Endometrial microvascular endothelial cells (primary cell): ENCODE results near the gene TRPC6. TPM values are rescaled to one million over a fixed set of nuclear protein-coding genes. Genes with fewer than 3 reads are reported as not detected.
"Not testable (repeated sequence)": the region's sequence is repeated elsewhere in the genome, so short reads cannot be mapped to it uniquely, and the experiment has no call there.

Experiments used
- in situ Hi-C: cut with HindIII; loops from 2 replicates; pipeline ENCODE4 v1.10.0; 2017; ENCODE audit warnings: low sequenced_read_pairs, low pct_unique_long_range_greater_than_20kb; ENCODE audit errors: inconsistent ontology term
- total RNA-seq: library from RNA; depleted of rRNA; stranded (reverse); fragments of >200 nt; gene quantifications from one replicate; pipeline ENCODE4 v1.2.3, GENCODE V29; 2015; ENCODE audit errors: inconsistent ontology term

Gene TRPC6
- total RNA-seq, 1 donor from 2014 or later = not detected

DNA sequence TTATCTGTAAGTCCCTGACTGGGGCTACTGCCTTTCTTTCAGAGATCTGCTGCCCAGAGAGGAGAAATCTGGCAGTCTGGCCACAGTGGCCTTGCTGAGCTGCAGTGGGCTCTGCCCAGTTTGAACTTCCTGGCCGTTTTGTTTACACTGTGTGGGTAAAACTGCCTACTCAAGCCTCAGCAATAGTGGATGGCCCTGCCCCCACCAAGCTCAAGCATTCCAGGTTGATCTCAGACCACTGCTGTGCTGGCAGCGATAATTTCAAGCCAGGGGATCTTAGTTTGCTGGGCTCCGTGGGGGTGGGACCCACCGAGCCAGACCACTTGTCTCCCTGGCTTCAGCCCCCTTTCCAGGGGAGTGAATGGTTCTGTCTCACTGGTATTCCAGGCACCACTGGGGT is 117.5 kb downstream of the TRPC6 start:
- in situ Hi-C loops = no loop called here

- in situ Hi-C loops = not testable (repeated sequence)
Measured at GRCh38 chr11:101464388-101464787, 119.4 kb downstream of the TRPC6 start.

DNA sequence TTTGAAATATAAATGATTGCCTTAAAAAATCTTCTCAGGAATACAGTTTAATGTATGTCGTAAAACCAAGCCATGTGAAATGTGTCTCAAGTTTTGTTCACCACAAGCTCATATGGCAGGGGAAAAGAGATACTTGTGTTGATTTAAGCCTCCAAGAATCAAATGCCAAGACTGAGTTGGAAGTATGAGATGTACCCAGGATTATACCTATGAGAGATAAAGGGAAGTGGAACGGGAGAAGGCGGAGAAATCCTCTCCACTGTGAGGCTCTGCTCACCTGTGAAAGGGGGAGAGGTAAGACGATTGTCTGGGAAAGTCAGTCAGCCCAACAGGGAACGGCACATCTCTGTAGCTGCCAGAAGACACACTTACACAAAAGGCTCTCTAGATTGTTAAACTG is 124.8 kb downstream of the TRPC6 start:
- in situ Hi-C loops = no loop called here

DNA sequence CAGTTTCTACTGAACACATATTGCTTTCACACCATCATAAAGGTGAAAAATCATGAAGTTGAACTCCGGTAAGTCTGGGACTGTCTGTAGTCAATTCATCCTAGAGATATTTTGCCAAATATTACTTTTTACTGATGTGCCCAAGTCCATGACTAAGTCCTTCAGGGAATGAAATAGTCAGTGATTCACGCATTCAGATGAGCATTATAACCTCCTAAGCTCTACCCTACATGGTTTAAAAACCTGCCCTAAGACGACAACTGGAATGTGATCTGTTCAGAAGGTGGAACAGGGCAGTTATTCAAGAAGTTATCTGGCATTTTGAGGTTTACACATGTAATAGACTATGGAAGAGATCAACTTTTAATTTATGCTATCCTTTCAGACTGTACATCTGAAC is 125.6 kb downstream of the TRPC6 start:
- in situ Hi-C loops = no loop called here

DNA sequence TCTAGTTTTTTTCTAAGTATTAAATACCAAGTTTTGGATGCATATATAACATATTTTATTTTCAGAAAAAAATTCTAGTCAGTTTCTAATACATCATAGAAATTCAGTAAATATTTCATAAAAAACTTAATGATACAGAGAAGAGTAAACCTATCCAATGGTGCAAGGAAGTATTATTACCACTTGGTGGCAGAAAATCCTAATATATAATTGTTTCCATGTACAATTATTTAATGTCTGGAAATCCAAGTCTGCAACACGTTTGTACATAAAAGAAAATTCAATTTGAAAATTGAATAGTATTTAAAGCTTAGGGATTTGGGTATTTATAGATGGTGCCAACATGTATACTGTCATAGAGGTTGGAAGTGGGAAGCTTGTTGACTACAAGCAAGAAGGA is 127.0 kb downstream of the TRPC6 start:
- in situ Hi-C loops = no loop called here

DNA sequence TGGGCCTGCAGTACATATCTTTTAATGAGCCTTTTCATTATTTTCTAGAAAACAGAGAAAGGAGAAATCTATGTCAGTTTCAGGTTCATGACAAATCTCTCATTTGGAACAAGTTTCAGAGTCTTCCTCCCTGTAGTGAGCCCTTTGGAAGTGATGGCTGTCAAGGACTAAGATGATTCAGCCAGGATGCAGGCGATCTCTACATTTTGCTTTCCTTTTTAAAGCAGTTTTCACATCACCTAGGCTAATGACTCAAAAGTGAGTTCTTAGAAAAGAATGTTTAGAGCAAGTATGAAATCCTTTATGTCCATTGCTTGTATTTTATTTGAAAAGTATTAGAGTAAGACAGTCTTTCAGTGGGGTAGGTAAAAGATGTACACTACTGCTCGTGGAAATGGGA is 130.1 kb downstream of the TRPC6 start:
- in situ Hi-C loops = no loop called here

GRCh38 chr11:101448881-101449442 is 134.8 kb downstream of the TRPC6 start:
- in situ Hi-C loops = no loop called here

DNA sequence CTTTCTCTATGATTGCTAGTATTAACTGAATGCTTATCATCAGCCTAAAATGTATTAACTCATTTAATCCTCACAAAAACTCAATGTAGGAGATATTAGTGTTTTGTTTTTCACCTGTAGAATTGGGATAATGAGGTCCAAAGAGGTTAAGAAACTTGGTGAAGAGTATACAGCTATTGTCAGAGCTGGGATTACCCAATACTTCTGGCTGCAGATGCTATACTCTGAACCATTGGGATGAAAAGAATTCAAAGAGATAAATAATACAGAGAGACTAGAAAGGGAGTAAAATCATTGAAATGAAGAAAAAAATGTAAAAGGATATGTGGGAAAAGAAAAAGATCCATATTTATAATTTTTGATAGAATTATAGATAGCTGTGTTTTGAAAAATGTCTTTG is 137.1 kb downstream of the TRPC6 start:
- in situ Hi-C loops = no loop called here

DNA sequence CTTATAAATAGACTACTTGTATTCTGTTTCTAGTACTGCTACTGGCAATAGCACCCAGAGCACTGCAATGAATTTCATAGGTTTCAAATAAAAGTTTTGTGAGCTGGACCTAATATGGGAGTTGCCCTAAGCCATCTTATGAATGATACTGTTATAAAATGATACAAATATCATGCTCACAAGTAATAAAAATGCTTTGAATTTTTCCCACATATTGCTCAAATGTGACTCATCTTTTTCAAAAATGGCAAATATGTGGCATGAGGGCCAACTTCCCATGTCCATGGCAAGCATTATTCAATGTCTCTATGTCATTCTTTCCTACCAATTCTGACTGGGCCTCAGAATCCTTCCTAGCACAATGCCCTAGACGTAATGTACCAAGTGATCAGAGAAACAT is 137.6 kb downstream of the TRPC6 start:
- in situ Hi-C loops = no loop called here

DNA sequence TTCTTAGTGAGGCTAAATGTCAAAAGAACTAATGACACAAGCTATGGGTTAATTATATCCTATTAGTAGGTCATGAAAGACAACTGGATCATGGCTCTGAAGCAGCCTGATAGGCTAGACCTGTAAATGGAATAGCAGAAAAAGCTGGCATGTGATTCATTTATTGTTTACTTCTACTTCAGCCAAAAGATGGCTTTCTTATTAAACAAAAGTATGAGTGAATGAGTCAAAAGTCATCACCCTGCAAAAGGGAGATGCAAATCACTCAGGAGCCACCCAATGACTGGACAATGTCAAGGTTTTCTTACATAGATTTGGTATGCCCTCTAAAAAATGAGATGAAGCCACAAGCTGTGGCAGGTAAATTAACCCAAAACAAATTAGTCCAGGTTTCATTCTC is 138.0 kb downstream of the TRPC6 start:
- in situ Hi-C loops = no loop called here

- in situ Hi-C loops = no loop called here
Measured at GRCh38 chr11:101444851-101445250, 139.0 kb downstream of the TRPC6 start.

DNA sequence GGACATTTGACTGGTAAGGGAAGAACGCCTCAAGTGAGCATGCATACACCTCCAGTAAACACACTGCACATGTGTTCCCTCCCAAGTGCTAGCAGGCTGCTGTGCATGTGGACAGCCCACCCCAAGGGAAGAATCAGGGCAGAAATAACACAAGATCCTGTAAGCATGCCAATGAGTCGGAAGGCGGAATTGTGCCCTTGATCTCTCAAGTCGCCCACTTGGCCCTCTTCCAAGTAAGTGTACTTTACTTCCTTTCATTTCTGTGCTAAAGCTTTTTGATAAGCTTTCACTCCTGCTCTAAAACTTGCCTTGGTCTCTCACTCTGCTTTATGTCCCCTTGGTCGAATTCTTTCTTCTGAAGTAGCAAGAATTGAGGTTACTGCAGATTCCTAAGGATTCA is 139.6 kb downstream of the TRPC6 start:
- in situ Hi-C loops = no loop called here

DNA sequence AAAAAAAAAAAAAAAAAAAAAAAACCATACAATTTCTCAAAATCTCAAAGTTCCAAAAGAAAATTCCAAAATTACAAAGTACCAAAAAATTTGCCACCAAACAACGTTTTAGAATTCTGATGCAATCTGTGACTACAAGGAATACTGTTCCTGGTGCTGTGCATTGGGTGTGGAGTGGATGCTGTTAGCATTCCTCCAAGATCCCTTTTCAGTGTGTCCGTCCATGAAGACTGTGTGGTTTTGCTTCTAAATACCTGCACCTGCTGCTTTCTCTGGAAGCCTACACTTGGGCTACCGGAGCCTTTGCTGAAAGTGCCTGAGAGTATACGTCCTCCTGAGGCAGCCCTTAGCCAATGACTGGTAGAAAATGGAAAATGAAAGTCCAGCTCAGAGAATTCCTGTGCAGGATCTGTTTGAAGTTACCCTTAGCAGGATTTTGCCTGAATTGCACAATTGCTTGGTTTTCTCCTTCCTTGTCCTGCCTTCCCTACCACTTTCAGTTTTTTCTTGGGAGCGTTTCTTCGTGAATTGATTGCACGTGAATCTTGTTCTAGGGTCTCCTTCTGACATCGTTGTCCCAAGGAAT is 140.8 kb downstream of the TRPC6 start:
- in situ Hi-C loops = no loop called here

DNA sequence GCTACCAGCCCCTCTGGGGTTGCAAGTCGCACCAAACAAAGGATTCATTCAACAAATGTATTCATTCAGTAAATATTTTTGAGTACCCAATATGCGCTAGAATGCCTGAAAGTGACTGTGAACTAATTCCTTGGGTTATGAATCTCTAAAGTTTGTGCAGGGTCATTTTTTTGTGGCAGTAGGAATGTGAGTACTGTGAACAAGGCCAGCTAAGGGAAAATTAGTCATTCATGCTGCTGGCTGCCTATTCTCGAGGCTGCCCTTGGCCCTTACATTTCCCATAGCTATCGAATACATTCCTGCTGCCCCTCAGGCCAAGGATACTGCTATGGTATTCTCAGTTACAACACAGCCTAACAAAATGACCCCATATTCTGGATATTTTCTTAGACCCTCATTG is 141.6 kb downstream of the TRPC6 start:
- in situ Hi-C loops = no loop called here

DNA sequence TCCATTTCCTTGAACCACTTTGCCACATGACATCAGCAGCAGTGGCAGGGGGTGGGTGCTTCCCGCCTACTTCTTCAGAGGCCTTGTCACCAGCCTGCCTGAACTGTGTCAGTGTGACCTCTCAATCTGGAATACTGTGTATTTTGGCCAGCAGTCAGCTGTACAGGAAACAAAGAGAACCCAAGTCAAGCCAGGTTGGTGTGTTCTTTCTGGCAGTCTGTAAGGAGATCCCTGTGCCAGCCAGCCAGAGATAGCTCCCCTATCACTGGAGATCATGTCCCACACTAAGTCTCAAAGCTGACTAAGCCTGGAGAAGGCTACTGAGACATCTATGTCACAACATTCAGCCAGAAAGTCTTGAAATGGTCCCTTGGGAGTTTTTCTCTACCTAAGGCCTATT is 142.1 kb downstream of the TRPC6 start:
- in situ Hi-C loops = no loop called here

- in situ Hi-C loops = no loop called here
Measured at GRCh38 chr11:101439488-101439887, 144.3 kb downstream of the TRPC6 start.

DNA sequence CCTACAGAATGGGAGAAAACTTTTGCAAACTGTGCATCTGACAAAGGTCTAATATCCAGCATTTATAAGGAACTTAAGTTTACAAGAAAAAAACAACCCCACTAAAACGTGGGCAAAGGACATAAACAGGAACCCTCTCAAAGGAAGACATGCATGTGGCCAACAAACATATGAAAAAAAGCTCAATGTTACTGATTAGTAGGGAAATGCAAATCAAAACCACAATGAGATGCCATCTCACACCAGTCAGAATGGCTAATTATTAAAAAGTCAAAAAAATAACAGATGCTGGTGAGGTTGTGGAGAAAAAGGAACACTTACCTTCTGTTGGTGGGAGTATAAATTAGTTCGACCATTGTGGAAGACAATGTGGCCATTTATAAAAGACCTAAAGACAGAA is 145.1 kb downstream of the TRPC6 start:
- in situ Hi-C loops = not testable (repeated sequence)

- in situ Hi-C loops = no loop called here
Measured at GRCh38 chr11:101438126-101438525, 145.7 kb downstream of the TRPC6 start.

GRCh38 chr11:101436511-101437142 is 147.2 kb downstream of the TRPC6 start:
- in situ Hi-C loops = no loop called here

- in situ Hi-C loops = no loop called here
Measured at GRCh38 chr11:101435408-101435973, 148.3 kb downstream of the TRPC6 start.
